Progenitor cell of endocrine pancreas (in vitro differentiated cells): Measurements from ENCODE around the gene CEP112. TPM values are rescaled to one million over a fixed set of nuclear protein-coding genes. Genes with fewer than 3 reads are reported as not detected.
"Not testable (repeated sequence)": the region's sequence is repeated elsewhere in the genome, so short reads cannot be mapped to it uniquely, and the experiment has no call there.

Experiments used
- DNase-seq: peaks from one replicate; pipeline ENCODE4 v3.0.0; 2021; ENCODE audit warnings: low spot score; ENCODE audit not compliant: unreplicated experiment
- H3K27ac Mint-ChIP-seq: 2 replicates; pipeline ENCODE4 v1.8.0; 2021; ENCODE audit warnings: mild to moderate bottlenecking, moderate library complexity, mixed read lengths
- H3K27me3 Mint-ChIP-seq: 2 replicates; pipeline ENCODE4 v1.8.0; 2021; ENCODE audit warnings: mixed read lengths
- H3K36me3 Mint-ChIP-seq: 2 replicates; pipeline ENCODE4 v1.8.0; 2022; ENCODE audit warnings: mixed read lengths; ENCODE audit not compliant: insufficient read depth
- H3K4me1 Mint-ChIP-seq: 2 replicates; pipeline ENCODE4 v1.8.0; 2021; ENCODE audit warnings: low read depth, mixed read lengths
- H3K4me3 Mint-ChIP-seq: 2 replicates; pipeline ENCODE4 v1.8.0; 2021; ENCODE audit warnings: low read depth, mild to moderate bottlenecking, moderate library complexity, mixed read lengths
- H3K9me3 Mint-ChIP-seq: 2 replicates; pipeline ENCODE4 v1.8.0; 2021; ENCODE audit warnings: low read depth, mixed read lengths
- total RNA-seq: library from RNA; stranded (reverse); gene quantifications from 2 replicates; pipeline ENCODE4 v1.2.1, GENCODE V29; 2021
- TF ChIP-seq, protein P1 (sequence below): fragments of 200-600 bp; sonication (generic); IDR thresholded peaks from one replicate; pipeline ENCODE4 v1.5.0; 2021; ENCODE audit warnings: antibody characterized with exemption, mild to moderate bottlenecking; ENCODE audit not compliant: unreplicated experiment

CEP112 gene
- total RNA-seq, 1 donor from 2014 or later, result 24.3 TPM

- Mint-ChIP-seq H3K36me3 (peaks cover 1% of the 10 kb centered on the region), H3K4me1 (no peaks in the 10 kb centered on the region), H3K27ac (no peak overlapping the region), H3K4me3 (no peak overlapping the region), H3K9me3 (no peaks in the 10 kb centered on the region), H3K27me3 (no peaks in the 10 kb centered on the region)
- DNase-seq, result no peak
- TF ChIP-seq, protein P1, sequence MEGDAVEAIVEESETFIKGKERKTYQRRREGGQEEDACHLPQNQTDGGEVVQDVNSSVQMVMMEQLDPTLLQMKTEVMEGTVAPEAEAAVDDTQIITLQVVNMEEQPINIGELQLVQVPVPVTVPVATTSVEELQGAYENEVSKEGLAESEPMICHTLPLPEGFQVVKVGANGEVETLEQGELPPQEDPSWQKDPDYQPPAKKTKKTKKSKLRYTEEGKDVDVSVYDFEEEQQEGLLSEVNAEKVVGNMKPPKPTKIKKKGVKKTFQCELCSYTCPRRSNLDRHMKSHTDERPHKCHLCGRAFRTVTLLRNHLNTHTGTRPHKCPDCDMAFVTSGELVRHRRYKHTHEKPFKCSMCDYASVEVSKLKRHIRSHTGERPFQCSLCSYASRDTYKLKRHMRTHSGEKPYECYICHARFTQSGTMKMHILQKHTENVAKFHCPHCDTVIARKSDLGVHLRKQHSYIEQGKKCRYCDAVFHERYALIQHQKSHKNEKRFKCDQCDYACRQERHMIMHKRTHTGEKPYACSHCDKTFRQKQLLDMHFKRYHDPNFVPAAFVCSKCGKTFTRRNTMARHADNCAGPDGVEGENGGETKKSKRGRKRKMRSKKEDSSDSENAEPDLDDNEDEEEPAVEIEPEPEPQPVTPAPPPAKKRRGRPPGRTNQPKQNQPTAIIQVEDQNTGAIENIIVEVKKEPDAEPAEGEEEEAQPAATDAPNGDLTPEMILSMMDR, result no peak
These were observed 452.9 kb downstream of the CEP112 start for GRCh38 chr17:65739034-65739433.

DNA sequence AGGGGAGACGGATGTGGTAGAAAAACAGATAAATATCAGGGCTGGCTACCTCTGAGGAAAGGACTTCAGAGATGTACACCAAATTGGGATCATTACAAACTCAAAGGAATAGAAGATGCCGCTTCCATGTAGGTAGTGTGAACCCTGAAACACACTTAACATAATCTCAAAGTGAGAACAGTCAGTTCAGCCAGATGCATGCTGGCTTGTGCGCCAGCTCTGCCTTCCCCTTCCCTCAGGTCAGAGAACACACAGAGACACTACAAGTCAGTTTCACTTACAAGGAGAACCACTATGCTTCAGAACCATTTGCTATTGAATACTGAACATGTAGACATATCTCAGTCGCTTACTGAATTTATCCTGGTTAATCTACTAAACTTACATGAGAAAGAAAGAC is 454.5 kb downstream of the CEP112 start:
- TF ChIP-seq, protein P1, result no peak
- DNase-seq, result no peak
- no peak overlapping the region for H3K27ac Mint-ChIP-seq
- no peaks in the 10 kb centered on the region for H3K4me1 Mint-ChIP-seq
- peaks cover 1% of the 10 kb centered on the region for H3K36me3 Mint-ChIP-seq
- H3K4me3 Mint-ChIP-seq, result no peak overlapping the region
- no peaks in the 10 kb centered on the region for H3K27me3 Mint-ChIP-seq
- H3K9me3 Mint-ChIP-seq, result no peaks in the 10 kb centered on the region

GRCh38 chr17:65733314-65733713 is 458.6 kb downstream of the CEP112 start:
- H3K27me3 Mint-ChIP-seq, result no peaks in the 10 kb centered on the region
- H3K9me3 Mint-ChIP-seq, result peaks cover 5% of the 10 kb centered on the region
- H3K4me1 Mint-ChIP-seq, result no peaks in the 10 kb centered on the region
- TF ChIP-seq, protein P1, result no peak
- no peak overlapping the region for H3K27ac Mint-ChIP-seq
- H3K4me3 Mint-ChIP-seq, result no peak overlapping the region
- H3K36me3 Mint-ChIP-seq, result peaks cover 4% of the 10 kb centered on the region
- no peak for DNase-seq

DNA sequence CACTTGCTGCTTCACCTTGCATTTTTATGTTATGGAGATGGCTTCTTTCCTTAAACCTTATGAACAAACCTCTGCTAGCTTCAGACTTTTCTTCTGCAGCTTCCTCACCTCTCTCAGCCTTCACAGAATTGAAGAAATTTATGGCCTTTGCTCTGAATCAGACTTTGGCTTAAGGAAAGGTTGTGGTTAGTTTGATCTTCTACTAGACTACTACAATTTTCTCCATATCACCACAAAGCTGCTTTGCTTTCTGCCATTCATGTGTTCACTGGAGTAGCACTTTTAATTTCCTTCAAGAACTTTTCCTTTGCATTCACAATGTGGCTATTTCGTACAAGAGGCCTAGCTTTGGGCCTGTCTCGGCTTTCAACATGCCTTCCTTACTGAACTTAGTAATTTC is 459.3 kb downstream of the CEP112 start:
- not testable (repeated sequence) for H3K36me3 Mint-ChIP-seq, H3K9me3 Mint-ChIP-seq, H3K27me3 Mint-ChIP-seq, H3K27ac Mint-ChIP-seq, H3K4me3 Mint-ChIP-seq, DNase-seq, H3K4me1 Mint-ChIP-seq

GRCh38 chr17:65730711-65731169 is 461.2 kb downstream of the CEP112 start:
- Mint-ChIP-seq H3K4me3 (no peak overlapping the region), H3K4me1 (no peaks in the 10 kb centered on the region), H3K27ac (no peak overlapping the region)

DNA sequence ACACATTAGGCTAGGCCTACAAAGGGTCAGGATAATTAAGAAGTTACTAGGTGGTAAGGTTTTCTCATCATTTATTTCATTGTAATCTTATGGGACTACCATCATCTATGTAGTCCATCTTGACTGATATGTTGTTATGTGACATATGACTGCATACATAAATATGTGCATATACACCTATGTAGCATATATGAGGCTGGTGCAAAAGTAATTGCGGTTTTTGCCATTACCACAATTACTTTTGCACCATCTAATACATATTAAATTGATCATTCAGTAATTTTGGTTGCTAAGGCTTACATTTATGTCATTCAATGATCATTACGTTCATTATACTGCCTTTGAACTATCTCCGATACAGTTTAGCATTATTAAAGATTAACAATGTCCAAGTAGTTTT is 462.7 kb downstream of the CEP112 start:
- H3K27me3 Mint-ChIP-seq, result no peaks in the 10 kb centered on the region
- H3K4me1 Mint-ChIP-seq, result no peaks in the 10 kb centered on the region
- H3K4me3 Mint-ChIP-seq, result no peak overlapping the region
- DNase-seq, result no peak
- TF ChIP-seq, protein P1, result no peak
- peaks cover 4% of the 10 kb centered on the region for H3K36me3 Mint-ChIP-seq
- peaks cover 5% of the 10 kb centered on the region for H3K9me3 Mint-ChIP-seq
- no peak overlapping the region for H3K27ac Mint-ChIP-seq

More at GRCh38 chr17:65730711-65731169, 461.2 kb downstream of the CEP112 start:
- peaks cover 4% of the 10 kb centered on the region for H3K36me3 Mint-ChIP-seq
- TF ChIP-seq, protein P1, result no peak
- no peaks in the 10 kb centered on the region for H3K27me3 Mint-ChIP-seq
- peaks cover 5% of the 10 kb centered on the region for H3K9me3 Mint-ChIP-seq
- DNase-seq, result no peak
